ENCODE data around the gene PRRC2B. TPM values are rescaled to one million over a fixed set of nuclear protein-coding genes. Genes with fewer than 3 reads are reported as not detected.

PRRC2B gene
- total RNA-seq, 2 experiments from 2014 or later, result 157 to 171 TPM

DNA sequence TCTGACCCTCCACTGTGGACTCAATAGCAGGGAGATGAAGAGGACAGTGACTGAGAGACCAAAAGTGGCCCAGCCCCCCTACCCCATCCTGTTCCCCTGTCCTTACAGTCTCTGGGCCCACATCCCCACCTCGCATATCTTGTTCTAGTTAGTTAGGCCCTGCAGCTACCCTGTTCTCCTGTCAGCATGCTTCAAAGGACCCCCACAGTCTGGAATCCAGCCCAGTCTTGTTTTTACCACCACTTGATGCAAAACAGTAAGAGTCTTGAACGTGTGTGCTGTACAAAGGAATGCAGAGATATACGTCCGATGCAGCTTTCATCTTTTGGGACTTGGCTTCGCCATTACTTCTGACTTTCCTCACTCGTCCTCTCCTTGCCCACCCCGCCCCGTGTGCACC lies 96.6 kb downstream of the PRRC2B start:
- H3K27me3 Mint-ChIP-seq (ENCODE audit: low read depth), result no peaks in the 10 kb centered on the region
- H3K36me3 Mint-ChIP-seq (ENCODE audit: low read depth), result peaks cover 48% of the 10 kb centered on the region
- no peak overlapping the region for H3K27ac Mint-ChIP-seq

DNA sequence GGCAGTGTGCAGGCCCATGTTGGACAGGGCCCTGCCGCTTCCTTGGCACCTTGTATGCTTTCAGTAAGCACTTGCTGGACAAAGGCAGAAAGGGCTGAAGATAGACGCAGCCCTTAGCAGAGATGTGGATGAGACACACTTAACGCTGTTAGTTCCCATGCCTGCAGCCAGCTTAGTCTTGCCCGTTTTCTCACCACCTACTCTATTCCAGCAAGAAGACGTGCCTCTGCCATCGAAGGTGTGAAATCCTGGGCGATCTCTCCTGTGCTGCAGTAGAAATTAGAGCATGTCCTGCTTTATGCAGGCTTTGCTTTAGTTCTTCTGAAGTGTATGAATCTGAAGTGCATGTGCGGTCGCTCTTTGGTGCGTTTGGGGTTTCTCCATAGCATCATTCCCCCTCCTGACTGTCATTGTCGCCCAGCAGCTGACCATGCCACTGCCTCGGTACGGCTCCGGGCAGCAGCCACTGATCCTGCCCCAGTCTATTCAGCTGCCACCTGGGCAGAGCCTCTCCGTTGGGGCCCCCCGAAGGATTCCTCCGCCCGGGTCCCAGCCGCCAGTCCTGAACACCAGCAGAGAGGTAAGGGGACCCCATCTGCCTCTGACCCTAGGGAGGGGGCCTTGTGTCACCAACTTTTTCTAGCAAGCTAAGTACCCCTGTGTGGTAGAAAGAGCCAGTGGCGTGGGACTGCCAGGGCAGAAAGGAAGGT lies 97.3 kb downstream of the PRRC2B start:
- Mint-ChIP-seq H3K9me3 (no peaks in the 10 kb centered on the region), H3K36me3 (ENCODE audit: low read depth) (peaks cover 48% of the 10 kb centered on the region), H3K27me3 (ENCODE audit: low read depth) (no peaks in the 10 kb centered on the region), H3K4me1 (ENCODE audit: low read depth) (no peaks in the 10 kb centered on the region), H3K27ac (no peak overlapping the region), H3K4me3 (no peak overlapping the region)
- DNase-seq, result no peak
- intact Hi-C loops (cut with micrococcal nuclease), result no loop called here
- CTCF ChIA-PET, result interaction anchor here (1.0 kb wide), 1 partner anchor 13 kb away, joined by 3 read pairs; no protein-coding TSS in a partner anchor

More for the DNA sequence above, 96.6 kb downstream of the PRRC2B start:
- CTCF ChIA-PET, result interaction anchor here (0.8 to 1.0 kb wide), 3 partner anchors 13 to 324 kb away, joined by 3 read pairs; no protein-coding TSS in a partner anchor
- DNase-seq, result no peak
- intact Hi-C loops (cut with micrococcal nuclease), result no loop called here
- H3K9me3 Mint-ChIP-seq, result no peaks in the 10 kb centered on the region
- H3K4me1 Mint-ChIP-seq (ENCODE audit: low read depth), result no peaks in the 10 kb centered on the region
- H3K4me3 Mint-ChIP-seq, result no peak overlapping the region

DNA sequence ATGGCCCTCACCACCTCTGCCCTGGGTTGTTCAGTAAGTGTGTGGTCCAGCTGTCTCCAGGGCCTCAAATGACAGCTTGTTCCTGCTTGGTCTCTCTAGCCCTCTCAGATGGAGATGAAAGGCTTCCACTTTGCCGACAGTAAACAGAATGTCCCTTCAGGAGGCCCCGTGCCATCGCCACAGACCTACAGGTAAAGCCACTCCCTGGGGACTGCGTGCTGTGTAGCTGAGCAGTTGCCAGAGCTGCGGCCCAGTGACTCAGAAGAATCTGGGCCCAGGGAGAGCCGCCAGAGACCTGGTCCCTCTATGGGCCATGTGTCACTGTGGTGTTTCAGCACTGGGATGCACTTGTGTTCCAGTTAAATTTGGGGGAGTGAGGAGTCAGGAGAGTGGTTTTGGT lies 98.2 kb downstream of the PRRC2B start:
- Mint-ChIP-seq H3K9me3 (no peaks in the 10 kb centered on the region), H3K4me3 (no peak overlapping the region), H3K4me1 (ENCODE audit: low read depth) (peaks cover 3% of the 10 kb centered on the region), H3K36me3 (ENCODE audit: low read depth) (peaks cover 48% of the 10 kb centered on the region), H3K27ac (no peak overlapping the region), H3K27me3 (ENCODE audit: low read depth) (no peaks in the 10 kb centered on the region)
- DNase-seq, result no peak
- CTCF ChIA-PET, result interaction anchor here (1.6 kb wide), 1 partner anchor 12 kb away, joined by 5 read pairs; no protein-coding TSS in a partner anchor
- intact Hi-C loops (cut with micrococcal nuclease), result no loop called here

DNA sequence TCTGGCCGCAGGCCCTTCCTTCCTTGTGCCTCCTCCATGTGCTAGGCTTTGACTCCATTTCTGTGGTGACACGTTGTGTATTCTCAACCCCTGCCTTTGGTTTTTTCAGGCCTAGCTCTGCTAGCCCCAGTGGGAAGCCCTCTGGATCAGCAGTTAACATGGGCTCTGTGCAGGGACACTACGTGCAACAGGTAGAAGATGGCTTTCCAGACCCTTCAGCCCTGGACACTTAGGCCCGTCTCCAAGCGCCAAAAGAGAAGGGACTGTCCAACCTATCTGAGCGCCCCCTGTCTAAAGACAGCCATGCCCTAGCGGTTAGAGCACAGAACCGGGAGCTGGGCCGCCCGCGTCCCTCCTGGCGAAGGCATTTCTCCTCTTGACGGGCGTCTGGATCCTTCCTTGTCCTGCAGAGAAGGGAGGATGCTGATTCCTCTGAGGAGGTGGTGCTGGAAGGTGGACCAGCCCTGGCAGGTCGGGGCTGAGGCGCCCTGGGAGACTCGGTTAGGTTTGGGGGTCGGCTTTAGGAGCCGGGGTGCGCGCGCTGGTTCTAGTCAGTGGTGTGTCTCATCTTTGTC lies 100.5 kb downstream of the PRRC2B start:
- Mint-ChIP-seq H3K4me3 (no peak overlapping the region), H3K36me3 (ENCODE audit: low read depth) (peaks cover 33% of the 10 kb centered on the region), H3K9me3 (no peaks in the 10 kb centered on the region), H3K4me1 (ENCODE audit: low read depth) (peaks cover 9% of the 10 kb centered on the region), H3K27ac (no peak overlapping the region), H3K27me3 (ENCODE audit: low read depth) (no peaks in the 10 kb centered on the region)
- CTCF ChIA-PET, result interaction anchor here (0.5 to 0.7 kb wide), 3 partner anchors 105 to 250 kb away, joined by 3 read pairs; no protein-coding TSS in a partner anchor
- intact Hi-C loops (cut with micrococcal nuclease), result no loop called here
- DNase-seq, result no peak

DNA sequence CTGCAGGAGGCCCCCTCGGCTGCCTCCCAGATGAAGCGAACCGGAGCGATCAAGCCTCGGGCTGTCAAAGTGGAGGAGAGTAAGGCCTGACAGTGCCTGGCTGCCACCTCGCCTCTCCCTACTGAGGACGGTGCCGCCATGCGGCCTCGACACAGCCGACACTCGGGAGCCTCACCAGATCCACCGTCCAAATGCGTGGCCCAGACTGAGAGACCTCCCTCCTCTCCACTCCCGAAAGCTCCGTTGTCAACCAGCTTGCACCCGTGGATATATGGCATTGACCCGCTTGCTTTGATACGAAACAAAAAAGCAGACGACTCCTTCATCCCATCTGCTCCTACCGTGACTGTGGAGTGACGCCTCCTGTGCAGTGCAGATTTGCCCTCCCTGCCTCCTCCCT lies 101.9 kb downstream of the PRRC2B start:
- H3K9me3 Mint-ChIP-seq, result no peaks in the 10 kb centered on the region
- H3K36me3 Mint-ChIP-seq (ENCODE audit: low read depth), result peaks cover 24% of the 10 kb centered on the region
- DNase-seq, result no peak
- no peaks in the 10 kb centered on the region for H3K27me3 Mint-ChIP-seq (ENCODE audit: low read depth)
- intact Hi-C loops (cut with micrococcal nuclease), result no loop called here
- peaks cover 22% of the 10 kb centered on the region for H3K4me1 Mint-ChIP-seq (ENCODE audit: low read depth)
- H3K4me3 Mint-ChIP-seq, result no peak overlapping the region
- CTCF ChIA-PET, result interaction anchor here (0.6 kb wide), 1 partner anchor 260 kb away, joined by 4 read pairs; no protein-coding TSS in a partner anchor
- H3K27ac Mint-ChIP-seq, result no peak overlapping the region

DNA sequence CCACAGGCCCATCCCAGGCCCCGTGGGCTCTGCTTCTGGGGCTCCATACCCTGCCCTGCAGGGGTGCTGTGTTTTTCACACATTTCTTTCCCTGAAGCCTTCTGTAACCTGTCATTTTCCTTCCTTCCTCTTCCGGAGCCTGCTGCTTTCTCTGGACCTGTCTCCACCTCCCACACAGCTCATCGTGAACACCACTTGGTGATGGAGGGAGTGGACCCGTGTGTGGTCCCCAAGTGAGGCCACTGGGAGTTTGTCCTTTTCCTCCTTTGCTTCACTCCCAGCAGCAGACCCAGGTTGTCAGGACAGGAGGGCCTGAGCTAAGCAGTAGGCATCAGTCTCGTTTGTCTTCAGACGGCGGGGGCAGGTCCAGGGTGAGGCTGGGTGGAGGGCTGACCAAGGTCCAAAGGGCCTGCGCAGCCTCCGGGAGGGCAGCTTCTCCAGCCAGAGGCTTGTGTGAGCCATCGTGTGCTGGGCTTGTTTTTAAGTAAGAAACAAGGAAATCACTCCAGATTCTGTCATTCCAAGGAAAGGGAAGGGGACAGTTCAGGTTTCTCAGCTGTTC lies 103.0 kb downstream of the PRRC2B start:
- Mint-ChIP-seq H3K36me3 (ENCODE audit: low read depth) (peaks cover 18% of the 10 kb centered on the region), H3K4me3 (no peak overlapping the region), H3K27ac (no peak overlapping the region), H3K4me1 (ENCODE audit: low read depth) (peaks cover 31% of the 10 kb centered on the region), H3K27me3 (ENCODE audit: low read depth) (no peaks in the 10 kb centered on the region), H3K9me3 (no peaks in the 10 kb centered on the region)
- intact Hi-C loops (cut with micrococcal nuclease), result no loop called here
- DNase-seq, result no peak
- CTCF ChIA-PET, result no interaction called here

DNA sequence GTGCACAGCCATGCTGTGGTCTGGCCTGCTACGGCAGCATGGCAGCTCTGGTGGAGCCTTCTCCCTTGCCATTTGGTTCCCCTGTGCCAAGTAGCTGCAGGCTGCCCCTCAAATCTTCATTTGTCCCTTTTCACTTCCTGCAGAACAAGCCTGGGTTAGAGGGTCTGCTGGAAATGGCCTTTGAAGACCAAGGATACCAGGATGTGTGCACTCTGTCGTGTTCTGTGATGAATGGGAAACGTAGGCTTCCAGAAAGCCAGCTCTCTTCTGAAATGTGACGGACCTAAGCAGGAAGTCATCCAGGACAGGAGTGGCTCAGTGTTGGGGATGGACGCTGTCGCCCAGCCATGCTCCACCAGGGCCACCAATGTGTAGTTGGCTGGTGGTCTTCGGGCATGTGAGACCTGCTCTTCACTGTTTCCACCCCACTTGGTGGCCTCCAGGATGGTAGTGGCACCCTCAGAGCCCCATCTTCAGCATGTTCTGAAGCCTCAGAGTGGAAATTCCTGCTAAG lies 105.4 kb downstream of the PRRC2B start:
- peak overlapping the region; percentile 59 for H3K27ac Mint-ChIP-seq
- H3K4me3 Mint-ChIP-seq, result no peak overlapping the region
- CTCF ChIA-PET, result interaction anchor here (0.6 to 1.9 kb wide), 5 partner anchors 10 to 243 kb away, joined by 3 to 6 read pairs (median 5); no protein-coding TSS in a partner anchor
- H3K4me1 Mint-ChIP-seq (ENCODE audit: low read depth), result peaks cover 44% of the 10 kb centered on the region
- H3K9me3 Mint-ChIP-seq, result no peaks in the 10 kb centered on the region
- DNase-seq, result no peak
- H3K36me3 Mint-ChIP-seq (ENCODE audit: low read depth), result peaks cover 11% of the 10 kb centered on the region
- H3K27me3 Mint-ChIP-seq (ENCODE audit: low read depth), result no peaks in the 10 kb centered on the region
- intact Hi-C loops (cut with micrococcal nuclease), result no loop called here

DNA sequence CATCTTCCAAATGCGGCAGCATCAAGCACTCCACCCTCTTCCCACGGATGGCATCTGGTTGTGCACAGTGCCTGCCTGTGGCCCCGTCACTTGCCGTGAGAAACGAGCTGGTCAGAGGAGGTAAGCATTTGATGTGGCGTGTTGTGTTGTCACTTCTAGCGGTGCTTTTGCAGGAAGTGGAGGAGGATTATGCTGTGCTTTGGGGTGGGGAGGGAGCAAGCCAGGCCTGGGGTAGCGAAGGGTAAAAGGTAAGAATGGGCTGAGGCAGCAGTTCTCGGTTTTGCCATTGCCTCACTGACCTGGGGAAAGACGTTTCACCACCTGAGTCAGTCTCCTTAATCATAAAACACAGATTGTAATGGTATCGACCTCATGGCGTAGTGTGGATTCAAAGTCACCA lies 106.5 kb downstream of the PRRC2B start:
- H3K4me3 Mint-ChIP-seq, result peak overlapping the region; percentile 29
- H3K27ac Mint-ChIP-seq, result peak overlapping the region; percentile 70
- H3K4me1 Mint-ChIP-seq (ENCODE audit: low read depth), result peaks cover 53% of the 10 kb centered on the region
- CTCF ChIA-PET, result interaction anchor here (0.9 to 1.9 kb wide), 5 partner anchors 19 to 151 kb away, joined by 3 to 6 read pairs (median 5); no protein-coding TSS in a partner anchor
- DNase-seq, result peak; percentile 83
- H3K27me3 Mint-ChIP-seq (ENCODE audit: low read depth), result no peaks in the 10 kb centered on the region
- H3K36me3 Mint-ChIP-seq (ENCODE audit: low read depth), result peaks cover 13% of the 10 kb centered on the region
- no peaks in the 10 kb centered on the region for H3K9me3 Mint-ChIP-seq
- intact Hi-C loops (cut with micrococcal nuclease), result loop anchor here (1.0 to 5.0 kb wide), 7 partner anchors 30 to 248 kb away; partner anchors contain the start of genes FAM78A and UCK1

DNA sequence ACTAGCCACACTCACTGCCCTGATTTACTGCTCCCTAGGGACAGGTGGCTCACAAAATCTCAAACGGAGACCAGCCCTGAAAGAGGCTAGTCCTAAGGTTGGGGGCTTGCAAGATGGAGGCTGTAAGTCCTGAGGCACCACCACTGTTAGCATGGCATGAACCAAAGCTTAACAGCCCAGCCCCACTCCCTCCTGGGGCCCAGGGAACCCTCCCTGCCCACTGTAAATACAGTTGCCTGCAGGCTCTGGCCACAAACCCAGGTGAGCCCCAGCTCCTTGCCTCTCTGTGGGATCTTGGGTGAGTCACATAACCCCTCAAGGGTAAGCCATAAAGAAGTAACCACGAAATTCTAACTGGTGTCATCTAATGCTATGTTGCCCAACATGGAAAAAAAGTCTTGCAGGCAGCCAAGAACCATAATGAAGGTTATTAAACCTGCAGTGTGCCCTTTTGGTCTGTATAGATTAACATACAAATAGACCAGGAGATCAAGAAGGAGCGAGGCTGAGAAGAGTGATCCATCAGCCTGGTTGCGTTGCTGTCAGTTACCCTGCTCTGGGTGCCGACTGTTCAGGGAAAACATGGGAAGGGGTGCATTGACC lies 107.2 kb downstream of the PRRC2B start:
- Mint-ChIP-seq H3K4me1 (ENCODE audit: low read depth) (peaks cover 54% of the 10 kb centered on the region), H3K36me3 (ENCODE audit: low read depth) (peaks cover 10% of the 10 kb centered on the region), H3K9me3 (no peaks in the 10 kb centered on the region), H3K27me3 (ENCODE audit: low read depth) (no peaks in the 10 kb centered on the region), H3K4me3 (peak overlapping the region; percentile 57), H3K27ac (peak overlapping the region; percentile 70)
- intact Hi-C loops (cut with micrococcal nuclease), result loop anchor here (1.0 to 5.0 kb wide), 7 partner anchors 30 to 249 kb away; partner anchors contain the start of genes FAM78A and UCK1
- DNase-seq, result peak; percentile 58
- CTCF ChIA-PET, result interaction anchor here (0.9 to 1.9 kb wide), 6 partner anchors 20 to 164 kb away, joined by 3 to 6 read pairs (median 4); no protein-coding TSS in a partner anchor

DNA sequence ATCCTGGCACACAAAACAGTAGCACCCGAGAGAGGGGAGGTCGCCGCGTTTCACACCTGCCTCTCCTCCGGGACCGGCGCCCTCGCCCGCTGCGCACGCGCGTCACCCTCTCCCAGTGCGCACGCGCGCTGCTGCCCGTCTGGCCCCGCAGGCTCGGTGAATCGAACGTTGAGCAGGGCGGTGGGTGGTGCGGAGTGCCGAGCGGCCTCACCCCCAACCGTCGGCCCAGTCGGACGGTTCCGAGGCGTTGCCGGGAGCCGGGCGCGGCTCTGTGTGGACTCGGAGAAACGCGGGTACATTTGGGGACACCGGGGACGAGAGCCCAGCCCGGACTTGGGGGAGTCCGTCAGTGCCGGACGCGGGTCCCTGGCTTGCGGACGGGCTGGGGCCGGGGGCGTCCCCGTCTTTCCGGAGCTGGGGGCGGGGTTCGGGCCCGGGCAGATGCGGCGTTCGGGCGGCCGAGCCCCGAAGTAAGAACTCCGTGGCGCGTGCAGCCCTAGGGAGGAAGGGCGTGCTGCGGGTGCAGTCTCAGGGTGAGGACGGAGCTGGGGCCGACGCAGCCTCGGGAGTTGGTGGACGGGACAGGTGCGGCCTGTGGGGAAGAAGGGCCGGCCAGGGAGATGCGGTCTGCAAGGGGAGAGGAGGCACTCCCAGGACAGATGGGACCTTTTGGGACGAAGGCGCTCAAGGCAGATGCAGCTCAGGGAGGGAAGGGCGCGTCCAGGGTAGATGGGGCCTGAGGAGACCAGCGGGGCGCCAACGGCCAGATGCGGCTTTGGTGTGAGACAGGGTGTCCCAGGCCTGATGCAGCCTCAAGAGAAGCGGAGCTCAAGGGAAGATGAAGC lies 109.1 kb downstream of the PRRC2B start, which contains the start of gene POMT1:
TSS of gene POMT1 (plus strand) at position 138 of the 845 bp plus-strand sequence. CDS start 1,301 bp downstream, outside the sequence.
- no peaks in the 10 kb centered on the region for H3K27me3 Mint-ChIP-seq (ENCODE audit: low read depth)
- CTCF ChIA-PET, result interaction anchor here (1.1 to 1.9 kb wide), 2 partner anchors 153 to 229 kb away, joined by 3 to 12 read pairs; no protein-coding TSS in a partner anchor
- H3K27ac Mint-ChIP-seq, result peak within 1 kb of the TSS; percentile 77
- peaks cover 50% of the 10 kb centered on the region for H3K4me1 Mint-ChIP-seq (ENCODE audit: low read depth)
- intact Hi-C loops (cut with micrococcal nuclease), result loop anchor here (2.0 to 5.0 kb wide), 7 partner anchors 74 to 378 kb away; partner anchors contain the start of genes FAM78A and NUP214
- peak within 1 kb of the TSS; percentile 98 for H3K4me3 Mint-ChIP-seq
- no peaks in the 10 kb centered on the region for H3K9me3 Mint-ChIP-seq
- peaks cover 8% of the 10 kb centered on the region for H3K36me3 Mint-ChIP-seq (ENCODE audit: low read depth)
- peak; percentile 89 for DNase-seq

Data from activated naive CD4-positive, alpha-beta T cell treated with anti-CD3 and anti-CD28 coated beads for 36 hours (primary cell).